Mesodermal cell (in vitro differentiated cells): ENCODE data around the gene FTSJ1.

Experiments used
- H3K27ac ChIP-seq: 2 replicates; pipeline ENCODE4 v1.7.0; 2013; ENCODE audit warnings: mild to moderate bottlenecking, low read depth, low read length, moderate library complexity; ENCODE audit not compliant: severe bottlenecking
- H3K36me3 ChIP-seq: 2 replicates; pipeline ENCODE4 v1.7.1; 2013; ENCODE audit warnings: mild to moderate bottlenecking, low read length, moderate library complexity; ENCODE audit not compliant: control insufficient read depth, insufficient read depth
- H3K4me1 ChIP-seq: one replicate; pipeline ENCODE4 v1.7.1; 2013; ENCODE audit warnings: mild to moderate bottlenecking, low read length; ENCODE audit not compliant: insufficient read depth, control insufficient read depth, poor library complexity, severe bottlenecking
- H3K4me3 ChIP-seq: 2 replicates; pipeline ENCODE4 v1.7.0; 2013; ENCODE audit warnings: low read length, control low read depth, mild to moderate bottlenecking; ENCODE audit not compliant: insufficient read depth, poor library complexity, severe bottlenecking; ENCODE audit errors: extremely low read depth
- H3K9me3 ChIP-seq: 2 replicates; pipeline ENCODE4 v1.7.1; 2013; ENCODE audit warnings: mild to moderate bottlenecking, low read length, moderate library complexity; ENCODE audit not compliant: control insufficient read depth
- WGBS, 2 experiments: methylation state at CpG; one replicate each; pipeline ENCODE4 v1.1.5; 2013; ENCODE audit warnings: missing lambda C conversion rate in 2 of 2; ENCODE audit not compliant: insufficient coverage in 2 of 2; 5-methylcytosine and 5-hydroxymethylcytosine counted together

The FTSJ1 gene

GRCh38 chrX:48496660-48497059, 20.7 kb downstream of the FTSJ1 start:
- no peak overlapping the region for H3K27ac ChIP-seq
- H3K4me3 ChIP-seq: no peak overlapping the region
- peaks cover 12% of the 10 kb centered on the region for H3K4me1 ChIP-seq
- WGBS, 2 experiments: 100% methylated on average over 1 to 3 of the region's 4 CpGs
- H3K36me3 ChIP-seq: no peaks in the 10 kb centered on the region
- H3K9me3 ChIP-seq: no peaks in the 10 kb centered on the region

GRCh38 chrX:48497871-48498270, 21.9 kb downstream of the FTSJ1 start:
- Histone ChIP-seq H3K27ac (no peak overlapping the region), H3K9me3 (no peaks in the 10 kb centered on the region), H3K36me3 (no peaks in the 10 kb centered on the region), H3K4me1 (peaks cover 10% of the 10 kb centered on the region), H3K4me3 (no peak overlapping the region)
- 100% methylated on average over 1 of the region's 5 CpGs; no CpG with 5 or more reads in 1 of the 2 experiments for WGBS, 2 experiments

DNA sequence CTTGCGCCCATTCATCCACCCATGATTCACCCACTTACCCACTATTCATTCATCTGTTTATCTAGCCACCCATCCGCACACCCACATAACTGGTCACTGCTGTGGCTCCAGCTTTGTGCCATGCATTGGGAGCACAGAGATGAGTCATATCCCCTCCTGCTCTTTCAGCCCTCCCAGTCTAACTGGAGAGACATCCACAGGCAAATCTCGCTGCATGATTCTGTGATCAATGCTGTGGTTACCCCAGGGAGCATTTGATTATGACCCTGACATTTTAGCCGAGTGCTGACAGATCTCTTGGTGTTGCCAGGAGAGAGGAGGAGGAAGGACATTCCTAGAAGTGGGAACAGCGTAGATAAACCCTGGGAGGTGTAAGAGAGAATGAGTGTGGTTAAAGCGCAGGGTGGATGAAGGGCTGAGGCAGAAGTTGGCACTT, 22.4 kb downstream of the FTSJ1 start:
- peaks cover 6% of the 10 kb centered on the region for H3K4me1 ChIP-seq
- H3K9me3 ChIP-seq: no peaks in the 10 kb centered on the region
- H3K4me3 ChIP-seq: no peak overlapping the region
- WGBS, 2 experiments: 45% methylated on average over 2 to 4 of the region's 6 CpGs
- no peak overlapping the region for H3K27ac ChIP-seq
- no peaks in the 10 kb centered on the region for H3K36me3 ChIP-seq

- Histone ChIP-seq H3K36me3 (no peaks in the 10 kb centered on the region), H3K9me3 (no peaks in the 10 kb centered on the region), H3K27ac (no peak overlapping the region), H3K4me1 (peaks cover 5% of the 10 kb centered on the region), H3K4me3 (no peak overlapping the region)
- no CpG with 5 or more reads among the region's 7 CpGs for whole genome bisulfite sequencing, 2 experiments
These were observed 28.3 kb downstream of the FTSJ1 start for GRCh38 chrX:48504261-48504660.

- H3K9me3 ChIP-seq: no peaks in the 10 kb centered on the region
- peaks cover 5% of the 10 kb centered on the region for H3K4me1 ChIP-seq
- no peak overlapping the region for H3K27ac ChIP-seq
- H3K36me3 ChIP-seq: no peaks in the 10 kb centered on the region
- H3K4me3 ChIP-seq: no peak overlapping the region
- WGBS, 2 experiments: 67 to 83% methylated on average over 1 of the region's 5 CpGs
These were observed 29.5 kb downstream of the FTSJ1 start for GRCh38 chrX:48505481-48505880.

DNA sequence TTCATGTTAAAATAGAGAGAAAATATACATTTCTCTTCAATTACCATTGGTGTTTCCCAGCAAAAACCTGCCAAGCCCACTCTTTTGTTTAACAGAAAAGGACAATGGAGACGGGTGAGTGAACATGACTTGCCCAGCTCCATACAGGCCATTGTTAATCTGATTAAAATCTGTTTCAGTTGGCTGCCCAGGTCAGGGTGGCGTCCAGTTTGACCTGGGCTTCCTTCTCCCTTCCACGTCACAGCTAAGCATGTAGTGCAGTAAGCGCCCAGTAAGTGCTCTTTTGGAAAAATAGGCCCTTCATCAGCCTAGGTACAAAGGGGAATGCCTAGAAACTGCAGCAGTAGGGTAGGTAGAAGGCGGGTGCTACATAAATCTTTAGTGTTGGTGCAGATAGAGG, 31.2 kb downstream of the FTSJ1 start:
- H3K4me3 ChIP-seq: no peak overlapping the region
- H3K36me3 ChIP-seq: no peaks in the 10 kb centered on the region
- 94% methylated on average over 2 of the region's 5 CpGs; no CpG with 5 or more reads in 1 of the 2 experiments for WGBS, 2 experiments
- H3K27ac ChIP-seq: no peak overlapping the region
- H3K9me3 ChIP-seq: no peaks in the 10 kb centered on the region
- peaks cover 5% of the 10 kb centered on the region for H3K4me1 ChIP-seq

DNA sequence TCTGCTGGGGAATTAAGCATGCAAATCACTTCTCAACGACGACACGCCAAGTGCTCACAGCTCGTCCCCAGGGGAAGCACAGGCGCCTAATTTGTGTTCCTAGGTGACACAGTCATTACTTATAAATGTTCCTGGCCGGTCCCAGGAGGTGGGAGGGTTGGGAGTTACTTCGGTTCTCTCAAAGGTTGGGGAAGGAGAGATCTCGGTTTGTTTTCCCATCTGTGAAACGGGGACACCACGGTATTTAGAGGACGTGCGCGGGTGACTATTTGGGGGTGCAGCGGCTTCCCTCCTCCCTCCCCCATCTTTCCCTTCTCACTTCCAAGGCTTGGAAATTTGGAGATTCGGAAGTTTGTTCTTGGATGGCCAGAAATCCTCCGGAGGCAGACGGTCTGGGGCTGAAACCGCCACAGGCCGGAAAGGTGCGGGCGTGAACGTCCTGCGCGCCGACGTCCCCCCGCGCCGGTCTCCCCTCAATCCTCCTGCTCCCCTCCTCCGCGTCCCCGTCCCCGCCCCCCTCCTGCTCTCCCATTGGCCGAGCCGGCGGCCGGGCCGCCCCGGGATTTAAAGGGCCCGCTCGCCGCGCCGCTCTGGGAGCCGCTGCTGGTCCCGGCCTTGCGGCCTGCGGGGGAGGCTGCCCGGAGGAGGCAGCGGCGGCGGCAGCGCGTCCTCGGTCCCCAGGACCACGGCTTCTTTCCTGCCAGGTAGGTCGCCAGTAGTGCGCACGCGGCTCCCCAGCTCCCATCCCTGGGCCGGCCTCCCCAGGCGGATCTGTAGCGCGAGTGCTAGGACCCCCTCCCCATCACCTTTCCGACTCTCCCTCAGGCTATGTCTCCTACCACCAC, 32.6 kb downstream of the FTSJ1 start, which contains the start of gene PORCN:
Gene PORCN, plus strand, starts transcription at position 593 of the 845 bp plus-strand sequence. CDS start 829 bp downstream, outside the sequence.
- Histone ChIP-seq H3K4me1 (peaks cover 5% of the 10 kb centered on the region), H3K4me3 (peak within 1 kb of the TSS; percentile 54), H3K9me3 (no peaks in the 10 kb centered on the region), H3K27ac (peak within 1 kb of the TSS; percentile 5), H3K36me3 (no peaks in the 10 kb centered on the region)
- 0% methylated on average over 13 to 14 of the region's 65 CpGs for WGBS, 2 experiments

- H3K4me3 ChIP-seq: peak overlapping the region; percentile 54
- WGBS, 2 experiments: 3 to 25% methylated on average over 2 to 8 of the region's 16 CpGs
- H3K9me3 ChIP-seq: no peaks in the 10 kb centered on the region
- no peak overlapping the region for H3K27ac ChIP-seq
- peaks cover 9% of the 10 kb centered on the region for H3K4me1 ChIP-seq
- H3K36me3 ChIP-seq: peaks cover 2% of the 10 kb centered on the region
These were observed 33.2 kb downstream of the FTSJ1 start for GRCh38 chrX:48509245-48509590.

GRCh38 chrX:48509619-48510018, 33.6 kb downstream of the FTSJ1 start:
- WGBS, 2 experiments: 67 to 83% methylated on average over 9 to 11 of the region's 11 CpGs
- Histone ChIP-seq H3K4me1 (peaks cover 9% of the 10 kb centered on the region), H3K27ac (no peak overlapping the region), H3K9me3 (no peaks in the 10 kb centered on the region), H3K4me3 (peak overlapping the region; percentile 54), H3K36me3 (peaks cover 7% of the 10 kb centered on the region)

- Histone ChIP-seq H3K36me3 (peaks cover 8% of the 10 kb centered on the region), H3K4me3 (no peak overlapping the region), H3K9me3 (no peaks in the 10 kb centered on the region), H3K4me1 (peaks cover 3% of the 10 kb centered on the region), H3K27ac (no peak overlapping the region)
- 71 to 83% methylated on average over 2 to 3 of the region's 4 CpGs for WGBS, 2 experiments
These were observed 35.6 kb downstream of the FTSJ1 start for GRCh38 chrX:48511560-48511959.

- WGBS, 2 experiments: 95 to 100% methylated on average over 3 to 4 of the region's 20 CpGs
- Histone ChIP-seq H3K27ac (no peak overlapping the region), H3K36me3 (peaks cover 11% of the 10 kb centered on the region), H3K4me1 (peaks cover 3% of the 10 kb centered on the region), H3K9me3 (no peaks in the 10 kb centered on the region), H3K4me3 (no peak overlapping the region)
These were observed 36.5 kb downstream of the FTSJ1 start for GRCh38 chrX:48512371-48512935.
